Measurements from ENCODE around the gene PRKCE.

PRKCE gene

GRCh38 chr2:45651415-45652089 is at the start of gene PRKCE:
PRKCE (plus strand) TSS chr2:45651675.
- TF ChIP-seq CTCF (IDR thresholded peaks at IDR 0.05; ENCODE audit: borderline replicate concordance, insufficient read depth, low read depth, low read length), result no peak
- peak within 1 kb of the TSS; percentile 79 for H3K4me3 ChIP-seq (ENCODE audit: low read depth, low read length)

- H3K4me3 ChIP-seq (ENCODE audit: low read depth, low read length), result no peak overlapping the region
- no peak for TF ChIP-seq CTCF (IDR thresholded peaks at IDR 0.05; ENCODE audit: borderline replicate concordance, insufficient read depth, low read depth, low read length)
These were observed 48.9 kb upstream of the PRKCE start for GRCh38 chr2:45602624-45603023.

GRCh38 chr2:45605116-45605515 is 46.4 kb upstream of the PRKCE start:
- no peak for TF ChIP-seq CTCF (IDR thresholded peaks at IDR 0.05; ENCODE audit: borderline replicate concordance, insufficient read depth, low read depth, low read length)
- no peak overlapping the region for H3K4me3 ChIP-seq (ENCODE audit: low read depth, low read length)

- H3K4me3 ChIP-seq (ENCODE audit: low read depth, low read length), result no peak overlapping the region
- TF ChIP-seq CTCF (IDR thresholded peaks at IDR 0.05; ENCODE audit: borderline replicate concordance, insufficient read depth, low read depth, low read length), result no peak
These were observed 44.7 kb upstream of the PRKCE start for GRCh38 chr2:45606796-45607195.

- TF ChIP-seq CTCF (IDR thresholded peaks at IDR 0.05; ENCODE audit: borderline replicate concordance, insufficient read depth, low read depth, low read length), result peak; percentile 25; the same call in 1 of the 2 replicates
- no peak overlapping the region for H3K4me3 ChIP-seq (ENCODE audit: low read depth, low read length)
These were observed 43.8 kb upstream of the PRKCE start for GRCh38 chr2:45607701-45608100.

GRCh38 chr2:45610281-45611019 is 41.0 kb upstream of the PRKCE start:
- H3K4me3 ChIP-seq (ENCODE audit: low read depth, low read length), result peak overlapping the region; percentile 68
- peak; percentile 20; the same call in 1 of the 2 replicates for TF ChIP-seq CTCF (IDR thresholded peaks at IDR 0.05; ENCODE audit: borderline replicate concordance, insufficient read depth, low read depth, low read length)
